Gastrocnemius medialis (tissue), 4 donors: ENCODE data around the gene PDCD1LG2. TPM values are rescaled to one million over a fixed set of nuclear protein-coding genes. Genes with fewer than 3 reads are reported as not detected.

Experiments used
- ATAC-seq, 2 donors: fragments of 150-250 bp; one replicate each; pipeline ENCODE4 v1.9.1; 2016
- DNase-seq, 2 donors: peaks; one replicate each; pipeline ENCODE4 v3.0.0-alpha.2; 2019
- H3K27ac ChIP-seq, 4 donors: fragments of 200-600 bp; sonication (generic); 1 replicate in 1 of 4; 2 replicates in 3 of 4; pipeline ENCODE4 v1.5.1; 2016 to 2018; ENCODE audit warnings: mild to moderate bottlenecking in 2 of 4, moderate library complexity in 1 of 4
- H3K27me3 ChIP-seq, 3 donors: fragments of 200-600 bp; sonication (generic) in 2 of 3; 1 replicate in 1 of 3; 2 replicates in 2 of 3; pipeline versions ENCODE4 v1.5.1 to v1.6.0; 2016 to 2019; ENCODE audit warnings: mild to moderate bottlenecking in 1 of 3, moderate library complexity in 1 of 3
- H3K36me3 ChIP-seq, 2 donors: fragments of 200-600 bp; sonication (generic) in 1 of 2; one replicate each; pipeline ENCODE4 v1.5.1; 2017 to 2018
- H3K4me1 ChIP-seq, 2 donors: fragments of 200-600 bp; sonication (generic) in 1 of 2; one replicate each; pipeline ENCODE4 v1.5.1; 2016 to 2017; ENCODE audit warnings: mild to moderate bottlenecking in 2 of 2
- H3K4me3 ChIP-seq, 4 donors: fragments of 200-600 bp; sonication (generic) in 3 of 4; 1 replicate in 1 of 4; 2 replicates in 3 of 4; pipeline ENCODE4 v1.5.1; 2016 to 2019; ENCODE audit warnings: mild to moderate bottlenecking in 2 of 4
- H3K9me3 ChIP-seq, 3 donors: fragments of 200-600 bp; sonication (generic) in 2 of 3; 1 replicate in 1 of 3; 2 replicates in 2 of 3; pipeline ENCODE4 v1.5.1; 2016 to 2019
- POLR2A ChIP-seq, 2 donors: fragments of 450-650 bp; IDR thresholded peaks; one replicate each; pipeline ENCODE4 v1.6.1; 2017; ENCODE audit warnings: antibody characterized with exemption in 2 of 2, mild to moderate bottlenecking in 2 of 2, moderate library complexity in 2 of 2
- in situ Hi-C, 4 donors: fragments of 200-750 bp; cut with MboI; loops; one replicate each; pipeline versions ENCODE4 v1.15.0 to v1.8.0; 2017; ENCODE audit warnings: low sequenced_read_pairs in 4 of 4
- intact Hi-C: fragments of 100-400 bp; cut with DNase I; formaldehyde crosslinking; loops from one replicate; pipeline ENCODE4 v1.15.1; 2023; ENCODE audit warnings: low total_unique reads
- total RNA-seq, 4 donors: library from RNA; depleted of rRNA; stranded (reverse); fragments of >200 nt; gene quantifications; one replicate each; pipeline versions ENCODE4 v1.1.0 to v1.2.3, GENCODE V29; 2016
- TF ChIP-seq, protein P1 (sequence below), 5 experiments: fragments of 450-650 bp in 3 of 5; fragments of 200-600 bp in 2 of 5; sonication (generic) in 2 of 5; IDR thresholded peaks in 4 of 5; conservative IDR thresholded peaks in 1 of 5; 1 replicate in 4 of 5; 2 replicates in 1 of 5; pipeline ENCODE4 v1.5.1; 2016 to 2019; ENCODE audit warnings: antibody characterized with exemption in 5 of 5, mild to moderate bottlenecking in 3 of 5, moderate library complexity in 3 of 5

The PDCD1LG2 gene
- total RNA-seq, 4 donors from 2014 or later = 1.4 to 2.5 (median 1.7) TPM

DNA sequence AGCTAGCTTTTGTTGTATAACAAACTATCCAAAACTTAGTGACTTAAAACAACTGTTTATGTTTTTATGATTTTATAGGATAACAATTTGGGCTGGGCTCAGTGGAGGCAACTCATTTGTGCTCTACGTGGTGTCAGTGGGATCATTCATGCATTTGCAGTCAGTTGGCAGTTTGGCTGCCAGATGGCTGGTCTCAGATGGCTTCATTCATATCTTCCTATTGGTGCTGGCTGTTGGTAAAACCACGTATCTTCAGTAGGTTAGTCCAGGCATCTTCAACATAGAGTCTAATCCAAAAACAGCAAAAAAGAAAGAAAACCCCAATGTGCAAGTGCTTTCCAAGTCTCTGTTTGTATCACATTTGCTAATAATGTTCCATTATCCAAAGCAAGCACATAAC is 66.9 kb downstream of the PDCD1LG2 start:
- Histone ChIP-seq H3K4me3 (no peak overlapping the region), H3K36me3 (peaks cover 0 to 4% of the 10 kb centered on the region in 2 donors), H3K9me3 (no peaks in the 10 kb centered on the region), H3K27ac (no peak overlapping the region), H3K4me1 (peaks cover 5 to 10% of the 10 kb centered on the region in 2 donors), H3K27me3 (no peaks in the 10 kb centered on the region)
- intact Hi-C loops (no loop called here), in situ Hi-C loops (loop anchor here in 3 of 4 donors (25.0 kb wide), 2 partner anchors 390 to 815 kb away; partner anchors contain the start of gene INSL6 (in 2 of the 3))
- TF ChIP-seq, protein P1, sequence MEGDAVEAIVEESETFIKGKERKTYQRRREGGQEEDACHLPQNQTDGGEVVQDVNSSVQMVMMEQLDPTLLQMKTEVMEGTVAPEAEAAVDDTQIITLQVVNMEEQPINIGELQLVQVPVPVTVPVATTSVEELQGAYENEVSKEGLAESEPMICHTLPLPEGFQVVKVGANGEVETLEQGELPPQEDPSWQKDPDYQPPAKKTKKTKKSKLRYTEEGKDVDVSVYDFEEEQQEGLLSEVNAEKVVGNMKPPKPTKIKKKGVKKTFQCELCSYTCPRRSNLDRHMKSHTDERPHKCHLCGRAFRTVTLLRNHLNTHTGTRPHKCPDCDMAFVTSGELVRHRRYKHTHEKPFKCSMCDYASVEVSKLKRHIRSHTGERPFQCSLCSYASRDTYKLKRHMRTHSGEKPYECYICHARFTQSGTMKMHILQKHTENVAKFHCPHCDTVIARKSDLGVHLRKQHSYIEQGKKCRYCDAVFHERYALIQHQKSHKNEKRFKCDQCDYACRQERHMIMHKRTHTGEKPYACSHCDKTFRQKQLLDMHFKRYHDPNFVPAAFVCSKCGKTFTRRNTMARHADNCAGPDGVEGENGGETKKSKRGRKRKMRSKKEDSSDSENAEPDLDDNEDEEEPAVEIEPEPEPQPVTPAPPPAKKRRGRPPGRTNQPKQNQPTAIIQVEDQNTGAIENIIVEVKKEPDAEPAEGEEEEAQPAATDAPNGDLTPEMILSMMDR (IDR thresholded peaks at IDR 0.05 in 4 of 5, conservative IDR thresholded peaks at IDR 0.05 in 1 of 5) = no peak
- TF ChIP-seq POLR2A (IDR thresholded peaks at IDR 0.05) = no peak
- DNase-seq (no peak), ATAC-seq (no peak)

DNA sequence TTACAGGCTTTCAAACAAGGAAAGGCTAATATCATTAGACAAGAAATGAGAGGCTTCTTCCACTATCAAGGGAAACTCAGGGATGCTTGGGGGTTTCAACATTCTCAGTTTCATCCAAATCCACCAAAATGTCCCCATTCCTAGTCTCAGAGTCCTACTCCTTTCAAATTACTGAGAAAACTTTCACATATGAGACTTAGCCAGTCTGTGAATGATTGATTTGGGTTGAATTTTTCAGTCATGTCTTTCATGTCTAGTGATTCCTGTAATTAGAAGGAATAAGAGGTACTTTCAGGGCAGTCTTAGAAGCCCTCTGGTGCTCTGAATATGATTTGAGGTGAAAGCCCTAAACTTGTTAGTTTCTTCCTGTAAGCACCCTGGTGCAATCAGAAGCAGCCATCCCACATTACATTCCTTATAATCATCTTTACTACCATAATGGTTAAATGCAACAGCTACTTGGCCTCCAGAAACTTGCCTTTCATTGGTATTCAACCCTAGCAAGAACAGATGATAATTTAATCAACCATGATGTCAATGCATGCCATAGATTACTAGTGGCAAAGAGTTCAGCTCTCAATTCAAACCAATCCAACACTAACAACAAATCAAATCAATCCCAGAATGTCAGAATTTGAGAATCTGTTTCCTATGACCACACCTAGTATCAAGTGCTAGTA is 67.8 kb downstream of the PDCD1LG2 start:
- DNase-seq (no peak), ATAC-seq (no peak)
- intact Hi-C loops = no loop called here
- H3K27ac ChIP-seq = peak overlapping the region in 1 of 4 donors; percentile 36
- H3K36me3 ChIP-seq = no peaks in the 10 kb centered on the region
- TF ChIP-seq, protein P1 (IDR thresholded peaks at IDR 0.05 in 4 of 5, conservative IDR thresholded peaks at IDR 0.05 in 1 of 5) = no peak
- no peak for TF ChIP-seq POLR2A (IDR thresholded peaks at IDR 0.05)
- in situ Hi-C loops = loop anchor here in 3 of 4 donors (25.0 kb wide), 2 partner anchors 391 to 816 kb away; partner anchors contain the start of gene INSL6 (in 2 of the 3)
- peaks cover 10% of the 10 kb centered on the region in 2 donors for H3K4me1 ChIP-seq
- H3K27me3 ChIP-seq = no peaks in the 10 kb centered on the region
- H3K4me3 ChIP-seq = no peak overlapping the region
- no peaks in the 10 kb centered on the region for H3K9me3 ChIP-seq

DNA sequence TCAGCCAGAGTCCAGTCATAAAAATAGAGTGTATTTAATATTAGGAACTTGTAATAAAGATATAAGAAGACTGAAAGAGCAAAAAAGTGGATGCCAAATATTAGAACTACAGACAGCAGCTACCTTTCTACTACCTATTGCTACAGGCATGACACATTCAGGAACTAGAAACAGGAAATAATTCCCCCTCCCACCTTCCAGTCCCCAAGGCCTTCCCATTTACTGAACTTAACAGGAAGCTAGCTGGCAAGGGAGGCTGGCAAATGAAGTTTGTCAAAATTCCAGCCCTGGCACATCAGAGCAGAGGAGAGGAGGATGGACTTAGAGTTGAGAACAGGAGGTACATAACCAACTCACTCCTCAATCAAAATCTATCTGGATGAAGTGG is 68.4 kb downstream of the PDCD1LG2 start:
- DNase-seq (no peak), ATAC-seq (no peak)
- intact Hi-C loops (no loop called here), in situ Hi-C loops (loop anchor here in 3 of 4 donors (25.0 kb wide), 2 partner anchors 391 to 816 kb away; partner anchors contain the start of gene INSL6 (in 2 of the 3))
- Histone ChIP-seq H3K9me3 (no peaks in the 10 kb centered on the region), H3K4me1 (peaks cover 10 to 12% of the 10 kb centered on the region in 2 donors), H3K27me3 (no peaks in the 10 kb centered on the region), H3K4me3 (no peak overlapping the region), H3K36me3 (no peaks in the 10 kb centered on the region), H3K27ac (peak overlapping the region in 1 of 4 donors; percentile 36)
- TF ChIP-seq, protein P1 (IDR thresholded peaks at IDR 0.05 in 4 of 5, conservative IDR thresholded peaks at IDR 0.05 in 1 of 5) = no peak
- TF ChIP-seq POLR2A (IDR thresholded peaks at IDR 0.05) = no peak

DNA sequence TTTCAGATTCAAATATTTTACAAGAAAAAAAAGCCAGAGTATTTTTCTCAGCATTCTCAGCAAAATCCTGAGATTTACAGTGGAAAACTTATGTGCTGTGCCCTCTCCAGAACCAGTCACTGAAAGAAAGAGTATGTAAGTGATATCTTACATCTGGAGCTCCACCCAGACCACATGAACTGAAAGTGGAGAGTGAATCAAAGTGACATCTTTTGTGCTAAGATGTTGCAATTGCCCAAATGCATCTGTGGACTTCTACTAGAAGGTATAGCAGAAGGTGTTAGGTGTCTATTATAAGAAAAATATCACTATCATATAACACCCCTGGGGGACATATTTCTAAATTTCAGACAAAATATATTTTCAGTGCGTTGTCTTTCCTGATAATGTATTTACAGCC is 69.5 kb downstream of the PDCD1LG2 start:
- Histone ChIP-seq H3K4me3 (no peak overlapping the region), H3K27ac (no peak overlapping the region), H3K9me3 (no peaks in the 10 kb centered on the region), H3K4me1 (peaks cover 10 to 12% of the 10 kb centered on the region in 2 donors), H3K36me3 (no peaks in the 10 kb centered on the region), H3K27me3 (no peaks in the 10 kb centered on the region)
- TF ChIP-seq POLR2A (IDR thresholded peaks at IDR 0.05) = no peak
- TF ChIP-seq, protein P1 (IDR thresholded peaks at IDR 0.05 in 4 of 5, conservative IDR thresholded peaks at IDR 0.05 in 1 of 5) = no peak
- no peak for DNase-seq
- in situ Hi-C loops = loop anchor here in 3 of 4 donors (5.0 to 25.0 kb wide), 3 partner anchors 133 to 818 kb away; partner anchors contain the start of gene INSL6 (in 2 of the 3)
- intact Hi-C loops = no loop called here
- peak; percentile 61 to 65 for ATAC-seq
